HG02798 (cell line): ENCODE measurements around the gene NPFF.

ENCODE experiments used
- ATAC-seq: cut with Tn5 transposase; IDR thresholded peaks from one replicate; pipeline ENCODE4 v1.9.1; 2021; ENCODE audit warnings: mild to moderate bottlenecking; ENCODE audit not compliant: unreplicated experiment, poor library complexity

The NPFF gene

GRCh38 chr12:53514628-53515290 is 7.5 kb upstream of the NPFF start:
- no peak for ATAC-seq

- ATAC-seq = no peak
These were observed 6.6 kb upstream of the NPFF start for GRCh38 chr12:53513712-53514410.

GRCh38 chr12:53510181-53510812 is 3.0 kb upstream of the NPFF start:
- no peak for ATAC-seq

- peak; percentile 88 for ATAC-seq
These were observed 1.4 kb upstream of the NPFF start for GRCh38 chr12:53508534-53509170.

- no peak for ATAC-seq
These were observed 260 bp upstream of the NPFF start for GRCh38 chr12:53507603-53507885.

GRCh38 chr12:53506450-53506785 is 866 bp downstream of the NPFF start:
- ATAC-seq = no peak

- no peak for ATAC-seq
These were observed 1.5 kb downstream of the NPFF start for GRCh38 chr12:53505555-53506449.

GRCh38 chr12:53505086-53505485 is 2.2 kb downstream of the NPFF start:
- ATAC-seq = no peak

- ATAC-seq = no peak
These were observed 3.0 kb downstream of the NPFF start for GRCh38 chr12:53504004-53504920.

GRCh38 chr12:53502983-53503728 is 4.1 kb downstream of the NPFF start:
- ATAC-seq = no peak

GRCh38 chr12:53502331-53502730 is 5.0 kb downstream of the NPFF start:
- no peak for ATAC-seq

GRCh38 chr12:53501615-53502181 is 5.6 kb downstream of the NPFF start:
- ATAC-seq = no peak

- ATAC-seq = peak; percentile 81
These were observed 6.3 kb downstream of the NPFF start, which contains the start of gene TARBP2 for GRCh38 chr12:53500776-53501614. TSS of gene TARBP2 (plus strand) at chr12:53501283. CDS start at chr12:53501409, 126 bp downstream.

GRCh38 chr12:53500142-53500775 is 7.0 kb downstream of the NPFF start:
- ATAC-seq = no peak

GRCh38 chr12:53499266-53500141 is 7.8 kb downstream of the NPFF start, which contains the start of gene MAP3K12:
TSS of gene MAP3K12 (minus strand) at chr12:53499458. CDS start at chr12:53487391, 12,067 bp downstream.
- no peak for ATAC-seq

GRCh38 chr12:53498235-53498630 is 9.1 kb downstream of the NPFF start:
- ATAC-seq = no peak
